ENCODE results near the gene ANGPTL1.

The ANGPTL1 gene, protein sequence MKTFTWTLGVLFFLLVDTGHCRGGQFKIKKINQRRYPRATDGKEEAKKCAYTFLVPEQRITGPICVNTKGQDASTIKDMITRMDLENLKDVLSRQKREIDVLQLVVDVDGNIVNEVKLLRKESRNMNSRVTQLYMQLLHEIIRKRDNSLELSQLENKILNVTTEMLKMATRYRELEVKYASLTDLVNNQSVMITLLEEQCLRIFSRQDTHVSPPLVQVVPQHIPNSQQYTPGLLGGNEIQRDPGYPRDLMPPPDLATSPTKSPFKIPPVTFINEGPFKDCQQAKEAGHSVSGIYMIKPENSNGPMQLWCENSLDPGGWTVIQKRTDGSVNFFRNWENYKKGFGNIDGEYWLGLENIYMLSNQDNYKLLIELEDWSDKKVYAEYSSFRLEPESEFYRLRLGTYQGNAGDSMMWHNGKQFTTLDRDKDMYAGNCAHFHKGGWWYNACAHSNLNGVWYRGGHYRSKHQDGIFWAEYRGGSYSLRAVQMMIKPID

GRCh38 chr1:178870944-178871343 lies at the start of gene ANGPTL1:
Gene ANGPTL1, minus strand, starts transcription at chr1:178871077. Its CDS starts 5,301 bp downstream, at chr1:178865776.
- Mint-ChIP-seq H3K27ac (no peak within 1 kb of the TSS), H3K4me1 (ENCODE audit: low read depth) (peaks cover 5% of the 10 kb centered on the region), H3K36me3 (ENCODE audit: low read depth) (no peaks in the 10 kb centered on the region), H3K4me3 (no peak within 1 kb of the TSS), H3K27me3 (no peaks in the 10 kb centered on the region), H3K9me3 (no peaks in the 10 kb centered on the region)
- intact Hi-C loops (cut with micrococcal nuclease), result no loop called here

DNA sequence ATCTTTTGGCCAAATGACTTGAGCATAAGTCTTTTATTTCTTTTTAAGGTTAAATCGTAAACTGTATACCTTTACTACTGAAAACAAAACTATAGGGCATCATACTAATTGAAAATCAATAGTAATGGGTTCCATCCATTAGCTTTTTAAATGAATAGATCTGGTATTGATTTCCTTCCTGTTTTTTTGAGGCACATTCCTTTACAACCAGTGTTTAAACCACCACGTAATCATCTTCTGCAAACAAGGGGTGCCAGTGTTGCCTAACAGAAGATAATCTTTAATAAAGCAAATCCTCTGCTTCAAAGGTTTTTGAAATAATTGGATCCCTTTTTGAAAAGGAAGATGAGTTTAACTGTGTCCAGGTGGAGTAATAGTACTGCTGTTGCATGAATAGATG lies 48.7 kb upstream of the ANGPTL1 start:
- no peaks in the 10 kb centered on the region for H3K27me3 Mint-ChIP-seq
- H3K27ac Mint-ChIP-seq, result no peak overlapping the region
- H3K36me3 Mint-ChIP-seq (ENCODE audit: low read depth), result peaks cover 14% of the 10 kb centered on the region
- H3K9me3 Mint-ChIP-seq, result peaks cover 6% of the 10 kb centered on the region
- no peak overlapping the region for H3K4me3 Mint-ChIP-seq
- intact Hi-C loops (cut with micrococcal nuclease), result no loop called here
- H3K4me1 Mint-ChIP-seq (ENCODE audit: low read depth), result no peaks in the 10 kb centered on the region

- intact Hi-C loops (cut with micrococcal nuclease), result no loop called here
- Mint-ChIP-seq H3K4me3 (no peak overlapping the region), H3K4me1 (ENCODE audit: low read depth) (no peaks in the 10 kb centered on the region), H3K27ac (no peak overlapping the region), H3K27me3 (no peaks in the 10 kb centered on the region), H3K9me3 (no peaks in the 10 kb centered on the region), H3K36me3 (ENCODE audit: low read depth) (peaks cover 14% of the 10 kb centered on the region)
These were observed 48.1 kb upstream of the ANGPTL1 start for GRCh38 chr1:178918955-178919354.

DNA sequence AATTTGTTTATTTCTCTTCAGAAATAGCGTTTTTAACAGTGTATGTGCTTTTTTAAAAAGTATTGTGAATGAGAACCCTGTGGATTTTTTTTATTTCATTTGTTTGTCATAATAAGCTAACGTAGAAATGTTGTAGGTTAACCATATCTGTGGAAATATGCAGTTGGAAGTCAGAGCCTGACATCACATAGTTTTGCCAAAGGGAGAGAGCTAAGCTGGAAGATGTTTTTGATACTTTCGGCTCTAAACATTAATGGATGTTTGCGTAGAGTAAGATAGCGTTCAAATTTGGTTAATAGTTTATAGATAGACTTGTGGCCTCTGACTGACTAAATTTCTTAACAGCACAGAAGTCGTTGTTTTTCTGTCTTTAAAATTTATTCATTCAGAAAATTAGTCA lies 47.4 kb upstream of the ANGPTL1 start:
- no peaks in the 10 kb centered on the region for H3K4me1 Mint-ChIP-seq (ENCODE audit: low read depth)
- intact Hi-C loops (cut with micrococcal nuclease), result no loop called here
- H3K27me3 Mint-ChIP-seq, result no peaks in the 10 kb centered on the region
- H3K4me3 Mint-ChIP-seq, result no peak overlapping the region
- H3K9me3 Mint-ChIP-seq, result no peaks in the 10 kb centered on the region
- peaks cover 20% of the 10 kb centered on the region for H3K36me3 Mint-ChIP-seq (ENCODE audit: low read depth)
- H3K27ac Mint-ChIP-seq, result no peak overlapping the region

DNA sequence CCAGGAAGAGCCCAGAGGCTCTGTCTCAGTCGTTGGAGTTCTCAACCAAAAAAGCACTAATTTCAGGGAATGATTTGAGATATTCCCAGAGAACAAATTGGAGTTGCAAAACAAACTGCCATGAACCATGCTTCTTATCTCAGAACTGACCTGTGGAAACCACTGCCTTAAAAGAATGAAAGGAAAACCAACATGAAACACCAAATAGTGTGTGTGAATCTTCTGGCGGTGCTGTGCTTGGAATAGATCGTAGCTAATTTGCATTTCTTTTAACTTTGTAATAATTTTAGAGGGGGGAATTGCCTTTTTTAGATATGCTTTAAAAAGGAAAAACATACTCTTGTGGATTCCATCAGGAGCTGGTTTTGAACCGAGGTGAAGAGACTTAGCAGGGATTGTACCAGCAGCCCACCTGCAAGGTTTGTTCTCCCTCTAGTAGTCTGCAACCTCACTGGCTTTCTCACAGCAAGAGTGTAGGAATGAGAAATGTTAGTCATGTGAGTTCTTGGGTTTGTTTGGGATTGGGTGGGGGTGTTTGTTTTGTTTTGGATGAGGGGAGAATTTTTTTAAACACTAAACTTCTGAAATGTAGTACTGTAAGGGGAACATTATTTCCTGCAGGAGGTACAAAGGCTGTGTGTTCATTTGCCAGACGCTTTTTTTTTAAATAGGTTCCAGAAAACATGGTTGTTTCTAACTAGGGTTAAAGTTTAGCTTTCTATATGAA lies 45.7 kb upstream of the ANGPTL1 start:
- Mint-ChIP-seq H3K9me3 (no peaks in the 10 kb centered on the region), H3K4me1 (ENCODE audit: low read depth) (no peaks in the 10 kb centered on the region), H3K27ac (no peak overlapping the region), H3K4me3 (no peak overlapping the region), H3K27me3 (no peaks in the 10 kb centered on the region), H3K36me3 (ENCODE audit: low read depth) (peaks cover 35% of the 10 kb centered on the region)
- intact Hi-C loops (cut with micrococcal nuclease), result no loop called here

- no peaks in the 10 kb centered on the region for H3K4me1 Mint-ChIP-seq (ENCODE audit: low read depth)
- H3K27me3 Mint-ChIP-seq, result no peaks in the 10 kb centered on the region
- no peak overlapping the region for H3K4me3 Mint-ChIP-seq
- peaks cover 6% of the 10 kb centered on the region for H3K9me3 Mint-ChIP-seq
- intact Hi-C loops (cut with micrococcal nuclease), result no loop called here
- H3K36me3 Mint-ChIP-seq (ENCODE audit: low read depth), result peaks cover 63% of the 10 kb centered on the region
- H3K27ac Mint-ChIP-seq, result no peak overlapping the region
These were observed 41.7 kb upstream of the ANGPTL1 start for GRCh38 chr1:178912597-178912996.

DNA sequence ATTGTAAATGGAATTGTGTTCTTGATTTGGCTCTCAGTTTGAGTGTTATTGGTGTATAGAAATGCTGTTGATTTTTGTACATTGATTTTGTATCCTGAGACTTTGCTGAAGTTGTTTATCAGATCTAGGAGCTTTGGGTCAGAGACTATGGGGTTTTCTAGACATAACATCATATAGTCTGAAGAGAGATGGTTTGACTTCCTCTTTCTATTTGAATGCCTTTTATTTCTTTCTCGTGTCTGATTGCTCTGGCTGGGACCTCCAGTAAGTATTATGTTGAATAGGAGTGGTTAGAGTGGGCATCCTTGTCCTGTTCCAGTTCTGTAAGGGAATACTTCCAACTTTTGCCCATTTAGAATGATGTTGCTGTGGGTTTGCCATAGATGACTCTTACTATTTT lies 39.1 kb upstream of the ANGPTL1 start:
- Mint-ChIP-seq H3K27me3 (no peaks in the 10 kb centered on the region), H3K9me3 (peaks cover 6% of the 10 kb centered on the region), H3K27ac (no peak overlapping the region), H3K4me3 (no peak overlapping the region), H3K4me1 (ENCODE audit: low read depth) (no peaks in the 10 kb centered on the region), H3K36me3 (ENCODE audit: low read depth) (peaks cover 60% of the 10 kb centered on the region)
- intact Hi-C loops (cut with micrococcal nuclease), result no loop called here

DNA sequence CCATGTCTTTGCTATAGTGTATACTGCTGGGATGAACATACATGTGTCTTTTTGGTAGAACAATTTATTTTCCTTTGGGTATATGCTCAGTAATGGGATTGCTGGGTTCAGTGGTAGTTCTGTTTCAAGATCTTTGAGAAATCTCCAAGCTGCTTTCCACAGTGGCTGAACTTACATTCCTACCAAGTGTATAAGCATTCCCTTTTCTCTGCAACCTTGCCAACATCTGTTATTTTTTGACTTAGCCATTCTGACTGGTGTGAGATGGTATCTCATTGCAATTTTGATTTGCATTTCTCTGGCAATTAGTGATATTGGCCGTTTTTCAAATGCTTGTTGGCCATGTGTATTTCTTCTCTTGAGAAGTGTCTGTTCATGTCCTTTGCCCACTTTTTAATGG lies 37.5 kb upstream of the ANGPTL1 start:
- Mint-ChIP-seq H3K36me3 (ENCODE audit: low read depth) (peaks cover 71% of the 10 kb centered on the region), H3K4me3 (no peak overlapping the region), H3K27ac (no peak overlapping the region), H3K27me3 (no peaks in the 10 kb centered on the region), H3K4me1 (ENCODE audit: low read depth) (no peaks in the 10 kb centered on the region), H3K9me3 (peaks cover 6% of the 10 kb centered on the region)
- intact Hi-C loops (cut with micrococcal nuclease), result no loop called here

GRCh38 chr1:178901482-178902125 lies 30.7 kb upstream of the ANGPTL1 start:
- Mint-ChIP-seq H3K27ac (no peak overlapping the region), H3K36me3 (ENCODE audit: low read depth) (peaks cover 31% of the 10 kb centered on the region), H3K9me3 (no peaks in the 10 kb centered on the region), H3K4me1 (ENCODE audit: low read depth) (no peaks in the 10 kb centered on the region), H3K27me3 (no peaks in the 10 kb centered on the region), H3K4me3 (no peak overlapping the region)
- intact Hi-C loops (cut with micrococcal nuclease), result no loop called here

DNA sequence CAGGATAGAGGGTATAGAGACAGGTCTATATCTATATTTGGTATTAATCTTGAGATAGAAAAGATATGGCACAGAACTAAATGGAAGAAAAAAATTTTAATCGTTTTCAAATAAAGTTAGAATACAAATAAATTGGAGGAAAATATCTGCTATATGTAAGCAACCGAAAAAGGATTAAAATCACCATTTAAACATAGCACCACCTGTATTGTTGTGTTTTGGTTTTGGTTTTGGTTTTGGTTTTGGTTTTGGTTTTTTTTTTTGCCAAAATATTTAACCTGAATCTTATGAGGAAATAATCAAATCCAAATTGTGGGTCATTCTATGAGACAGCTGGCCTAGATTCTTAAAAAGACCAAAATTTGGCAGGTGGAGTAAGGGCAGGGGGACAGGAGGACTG lies 28.5 kb upstream of the ANGPTL1 start:
- no peaks in the 10 kb centered on the region for H3K4me1 Mint-ChIP-seq (ENCODE audit: low read depth)
- H3K27ac Mint-ChIP-seq, result no peak overlapping the region
- intact Hi-C loops (cut with micrococcal nuclease), result no loop called here
- no peak overlapping the region for H3K4me3 Mint-ChIP-seq
- H3K9me3 Mint-ChIP-seq, result no peaks in the 10 kb centered on the region
- no peaks in the 10 kb centered on the region for H3K27me3 Mint-ChIP-seq
- peaks cover 37% of the 10 kb centered on the region for H3K36me3 Mint-ChIP-seq (ENCODE audit: low read depth)

GRCh38 chr1:178898401-178898800 lies 27.5 kb upstream of the ANGPTL1 start:
- H3K4me1 Mint-ChIP-seq (ENCODE audit: low read depth), result no peaks in the 10 kb centered on the region
- H3K4me3 Mint-ChIP-seq, result no peak overlapping the region
- no peaks in the 10 kb centered on the region for H3K9me3 Mint-ChIP-seq
- H3K27ac Mint-ChIP-seq, result no peak overlapping the region
- intact Hi-C loops (cut with micrococcal nuclease), result no loop called here
- no peaks in the 10 kb centered on the region for H3K27me3 Mint-ChIP-seq
- H3K36me3 Mint-ChIP-seq (ENCODE audit: low read depth), result peaks cover 32% of the 10 kb centered on the region

DNA sequence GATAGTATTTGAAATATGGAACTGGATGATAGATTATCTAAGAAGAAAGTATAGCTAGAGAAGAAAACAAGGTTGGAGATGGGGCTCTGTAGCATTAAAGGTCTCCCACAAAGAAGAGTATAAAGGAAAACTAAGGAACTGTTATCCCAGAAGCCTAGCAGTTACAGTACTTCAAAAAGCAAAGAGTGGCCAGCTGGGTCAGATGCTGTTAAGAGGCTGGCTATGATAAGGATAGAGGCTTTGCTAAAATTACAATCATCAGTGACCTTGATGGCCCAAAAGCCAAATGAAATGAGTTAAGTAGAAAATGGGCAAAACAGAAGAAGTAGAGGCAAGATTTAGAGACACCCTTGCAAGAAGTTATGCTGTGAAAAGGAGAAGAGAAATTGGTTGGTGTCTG lies 25.1 kb upstream of the ANGPTL1 start:
- Mint-ChIP-seq H3K4me1 (ENCODE audit: low read depth) (no peaks in the 10 kb centered on the region), H3K36me3 (ENCODE audit: low read depth) (peaks cover 27% of the 10 kb centered on the region), H3K4me3 (no peak overlapping the region), H3K27me3 (no peaks in the 10 kb centered on the region), H3K9me3 (no peaks in the 10 kb centered on the region), H3K27ac (no peak overlapping the region)
- intact Hi-C loops (cut with micrococcal nuclease), result no loop called here

- peaks cover 19% of the 10 kb centered on the region for H3K36me3 Mint-ChIP-seq (ENCODE audit: low read depth)
- intact Hi-C loops (cut with micrococcal nuclease), result no loop called here
- no peak overlapping the region for H3K27ac Mint-ChIP-seq
- H3K4me1 Mint-ChIP-seq (ENCODE audit: low read depth), result no peaks in the 10 kb centered on the region
- no peak overlapping the region for H3K4me3 Mint-ChIP-seq
- no peaks in the 10 kb centered on the region for H3K9me3 Mint-ChIP-seq
- H3K27me3 Mint-ChIP-seq, result no peaks in the 10 kb centered on the region
These were observed 15.7 kb upstream of the ANGPTL1 start for GRCh38 chr1:178886551-178886950.

GRCh38 chr1:178885869-178886268 lies 15.0 kb upstream of the ANGPTL1 start:
- Mint-ChIP-seq H3K27ac (no peak overlapping the region), H3K9me3 (no peaks in the 10 kb centered on the region), H3K27me3 (no peaks in the 10 kb centered on the region), H3K36me3 (ENCODE audit: low read depth) (peaks cover 19% of the 10 kb centered on the region), H3K4me3 (no peak overlapping the region), H3K4me1 (ENCODE audit: low read depth) (no peaks in the 10 kb centered on the region)
- intact Hi-C loops (cut with micrococcal nuclease), result no loop called here
